Activated T-cell treated with anti-CD3 and anti-CD28 coated beads, Interleukin-2, amount 50 U/mL, for 48 hours (primary cell): ENCODE results near the gene TMEM60.
A peak's percentile ranks its signal among the peaks of the same experiment; 100 is the strongest.
"Not testable (repeated sequence)": the region's sequence is repeated elsewhere in the genome, so short reads cannot be mapped to it uniquely, and the experiment has no call there.

Source experiments
- DNase-seq, 2 experiments: peaks; one replicate each; pipeline ENCODE4 v3.0.0-alpha.2; 2020

TMEM60 gene

GRCh38 chr7:77811516-77812289 lies 13.5 kb upstream of the TMEM60 start:
- no peak for DNase-seq

- DNase-seq, result no peak
Measured at GRCh38 chr7:77808517-77808916, 10.3 kb upstream of the TMEM60 start.

DNA sequence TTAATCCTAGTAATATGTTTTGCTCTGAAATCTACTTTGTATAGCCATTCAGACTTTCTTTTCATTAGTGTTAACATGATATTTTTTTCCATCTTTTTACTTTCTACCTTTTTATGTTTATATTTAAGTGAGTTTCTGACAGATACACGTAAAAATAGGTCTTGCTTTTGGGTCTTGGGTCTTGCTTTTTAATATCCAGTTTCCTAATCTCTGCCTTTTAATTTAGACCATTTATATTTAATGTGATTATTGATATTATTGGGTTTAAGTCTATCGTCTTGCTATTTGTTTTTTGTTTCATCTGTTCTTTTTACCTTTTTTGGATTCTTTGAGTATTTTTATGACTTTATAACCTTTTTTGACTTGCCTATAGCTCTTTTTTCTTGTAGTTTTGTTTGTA lies 8.2 kb upstream of the TMEM60 start:
- DNase-seq, result no peak

DNA sequence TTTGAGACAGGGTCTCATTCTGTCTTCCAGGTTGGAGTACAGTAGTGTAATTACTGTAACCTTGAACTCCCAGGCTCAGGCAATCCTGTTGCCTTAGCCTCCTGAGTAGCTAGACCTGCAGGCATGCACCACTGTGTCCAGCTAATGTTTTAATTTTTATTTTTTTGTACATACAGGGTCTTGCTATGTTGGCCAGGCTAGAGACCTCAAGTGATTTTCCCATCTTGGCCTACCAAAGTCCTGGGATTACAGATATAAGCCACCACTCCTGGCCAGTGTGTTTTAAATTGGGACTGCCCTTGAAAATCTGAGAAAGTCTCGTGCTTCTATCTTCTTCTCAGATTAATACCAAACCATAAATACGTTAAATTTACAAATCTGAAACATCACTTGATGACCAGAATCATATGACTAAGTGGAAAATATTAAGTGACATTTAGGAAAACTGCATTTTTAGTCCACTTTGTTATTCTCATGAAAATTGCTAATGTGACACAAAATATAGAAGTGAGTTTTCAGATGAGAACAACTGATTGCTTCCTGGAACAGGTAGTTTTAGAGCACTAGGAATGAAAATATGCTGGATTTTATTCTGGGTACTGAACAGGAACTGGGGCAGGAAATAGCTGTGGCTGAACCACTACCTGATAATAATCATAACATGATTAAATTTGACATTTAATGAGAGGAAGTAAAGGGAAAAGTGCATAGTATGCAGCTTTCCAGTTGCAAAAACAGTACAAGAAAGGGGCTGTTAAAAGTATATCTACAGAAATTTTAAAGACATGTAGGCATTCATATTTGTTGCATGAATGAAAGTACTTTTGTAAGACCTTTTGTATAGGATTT lies 4.5 kb upstream of the TMEM60 start:
- no peak for DNase-seq

DNA sequence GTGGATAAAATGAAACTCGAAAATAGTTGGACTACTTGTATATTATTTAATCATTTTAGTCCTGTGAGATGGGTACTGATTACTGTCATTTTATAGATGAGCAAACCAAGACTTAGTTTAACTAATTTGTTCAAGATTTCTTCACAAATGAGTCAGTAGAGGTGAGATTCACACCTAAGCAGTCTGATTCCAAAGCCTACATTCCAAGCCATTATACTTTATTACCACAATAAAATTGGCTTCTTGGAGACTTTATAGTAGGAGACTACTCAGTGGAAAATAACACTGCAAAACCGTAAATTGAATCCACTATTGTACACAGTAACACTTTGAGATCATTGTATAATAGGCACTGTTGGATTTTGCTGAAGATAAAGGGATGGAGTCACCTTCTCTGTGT lies 2.5 kb upstream of the TMEM60 start:
- no peak for DNase-seq

- DNase-seq, result peak in 1 of 2 experiments; percentile 33
Measured at GRCh38 chr7:77800158-77800557, 1.9 kb upstream of the TMEM60 start.

DNA sequence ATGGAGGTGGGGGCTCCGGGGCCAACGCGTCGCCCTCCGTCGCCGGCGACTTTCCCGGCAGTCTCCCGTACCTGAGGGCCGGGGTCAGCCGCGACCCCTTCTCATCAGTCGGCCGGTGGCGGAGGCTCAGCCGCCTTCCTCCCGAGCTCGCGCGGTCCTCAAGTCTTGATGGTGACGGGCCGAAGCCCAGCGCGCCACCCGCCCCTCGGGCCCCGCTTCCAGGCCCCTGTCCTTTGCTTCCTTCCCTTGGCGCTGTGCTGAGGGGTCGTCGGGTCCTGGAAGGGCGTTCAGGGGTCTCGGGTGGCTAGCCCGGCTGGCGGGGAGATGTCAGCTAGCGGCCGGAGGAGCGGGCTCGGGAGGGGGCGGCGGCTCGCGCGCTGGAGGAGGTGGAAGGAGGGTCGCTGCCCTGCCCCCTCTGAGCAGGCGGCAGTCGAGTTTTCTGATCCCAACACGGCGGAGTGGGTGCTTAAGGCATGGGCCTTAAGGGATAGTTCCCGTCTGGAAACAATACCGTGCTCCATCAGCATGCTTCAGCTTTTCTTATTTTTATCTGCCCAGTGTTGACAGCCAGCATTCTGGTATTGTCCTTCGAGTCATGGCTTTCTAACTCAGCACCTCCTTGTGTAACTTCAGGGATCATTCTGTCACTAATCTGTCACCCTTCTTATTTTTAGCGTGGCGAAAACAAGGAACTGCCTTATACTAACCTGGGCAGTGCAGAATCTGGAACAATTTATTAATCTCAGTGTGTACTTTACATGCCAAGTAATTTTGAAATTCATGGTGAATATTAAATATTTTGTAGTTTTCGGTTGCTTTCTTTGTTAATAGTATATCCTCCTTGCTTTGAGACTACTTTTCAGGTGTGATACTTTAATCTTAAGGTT lies 1.1 kb upstream of the TMEM60 start:
- peak; percentile 43 to 59 for DNase-seq

GRCh38 chr7:77797734-77798393 lies 370 bp downstream of the TMEM60 start:
- DNase-seq, result no peak

GRCh38 chr7:77796960-77797359 lies 1.3 kb downstream of the TMEM60 start:
- DNase-seq, result no peak

DNA sequence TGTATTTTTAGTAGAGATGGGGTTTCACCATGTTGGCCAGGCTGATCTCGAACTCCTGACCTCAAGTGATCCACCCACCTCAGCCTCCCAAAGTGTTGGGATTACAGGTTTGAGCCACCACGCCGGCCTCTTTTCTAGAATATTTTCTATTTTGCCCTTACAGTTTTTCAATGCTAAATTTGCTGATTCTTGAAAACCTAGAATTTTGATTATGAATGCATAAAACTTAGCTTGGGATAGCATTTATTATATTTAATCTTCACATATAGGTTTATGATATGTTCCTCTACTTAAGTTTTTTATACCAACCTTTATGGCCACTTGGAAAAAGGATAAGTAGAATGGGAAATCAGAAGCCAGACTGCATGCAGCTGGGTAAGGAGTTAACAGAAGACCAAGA lies 2.1 kb downstream of the TMEM60 start:
- DNase-seq, result no peak

DNA sequence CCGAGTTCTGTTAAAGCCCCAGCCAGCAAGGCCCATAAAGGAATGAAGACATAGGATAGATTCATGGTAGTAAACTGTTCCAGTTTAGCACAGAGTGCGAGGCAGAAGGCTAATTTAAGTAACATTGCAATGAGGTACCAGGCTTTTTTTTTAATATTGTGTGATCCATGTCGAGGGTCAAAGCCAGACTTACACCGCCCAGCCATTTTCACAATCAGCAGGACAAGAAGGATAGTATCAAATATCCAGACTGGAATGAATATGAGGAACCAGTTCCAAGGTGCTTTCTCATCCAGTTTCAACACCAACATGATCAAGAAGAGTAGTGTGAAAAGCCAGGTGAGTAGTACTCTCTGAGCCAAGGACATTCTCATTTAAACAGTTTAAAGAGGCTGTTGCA lies 4.2 kb downstream of the TMEM60 start:
- no peak for DNase-seq

DNA sequence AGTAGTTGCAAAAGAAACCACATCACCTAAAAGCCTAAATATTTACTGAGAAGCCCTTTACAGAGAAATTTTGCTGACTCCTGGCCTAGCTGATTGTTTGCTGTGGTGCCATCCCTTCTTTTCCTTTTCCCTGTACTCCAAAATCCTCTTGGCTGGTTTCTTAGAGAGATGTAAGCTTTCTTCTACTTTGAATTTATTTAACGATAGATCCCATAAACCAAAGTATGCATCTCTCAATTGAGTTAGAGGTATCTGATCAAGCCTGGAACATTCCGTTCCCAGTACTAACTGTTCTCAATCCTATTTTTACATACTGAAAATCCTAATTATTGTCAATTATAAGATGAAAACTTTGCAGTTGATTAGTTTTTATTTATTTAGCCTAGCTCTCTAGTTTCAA lies 6.3 kb downstream of the TMEM60 start:
- DNase-seq, result no peak

- DNase-seq, result no peak
Measured at GRCh38 chr7:77791336-77791735, 6.9 kb downstream of the TMEM60 start.

DNA sequence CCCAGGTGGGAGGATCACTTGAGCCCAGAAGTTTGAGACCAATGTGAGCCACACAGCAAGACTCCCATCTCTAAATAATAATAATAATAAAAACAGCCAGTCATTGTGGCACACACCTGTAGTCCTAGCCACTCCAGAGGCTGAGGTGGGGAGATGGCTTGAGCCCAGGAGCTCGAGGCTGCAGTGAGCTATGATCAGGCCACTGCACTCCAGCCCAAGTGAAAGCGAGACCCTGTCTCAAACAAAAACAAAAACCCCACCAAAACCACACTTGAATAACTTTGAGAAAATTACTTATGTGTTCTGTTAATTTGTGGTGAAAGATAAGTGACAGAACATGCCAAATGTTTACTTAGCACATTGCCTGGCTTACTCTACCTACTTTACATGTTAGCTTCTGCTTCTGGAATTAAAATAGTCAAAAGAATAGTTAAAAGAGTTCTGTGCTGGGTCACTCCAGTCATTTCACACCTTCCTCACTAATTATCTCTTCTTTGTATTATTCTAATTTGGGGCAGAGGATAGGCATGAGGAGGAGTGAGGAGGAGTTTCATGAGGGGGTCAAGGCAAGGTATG lies 9.8 kb downstream of the TMEM60 start:
- DNase-seq, result no peak

GRCh38 chr7:77786741-77787140 lies 11.5 kb downstream of the TMEM60 start:
- DNase-seq, result no peak

DNA sequence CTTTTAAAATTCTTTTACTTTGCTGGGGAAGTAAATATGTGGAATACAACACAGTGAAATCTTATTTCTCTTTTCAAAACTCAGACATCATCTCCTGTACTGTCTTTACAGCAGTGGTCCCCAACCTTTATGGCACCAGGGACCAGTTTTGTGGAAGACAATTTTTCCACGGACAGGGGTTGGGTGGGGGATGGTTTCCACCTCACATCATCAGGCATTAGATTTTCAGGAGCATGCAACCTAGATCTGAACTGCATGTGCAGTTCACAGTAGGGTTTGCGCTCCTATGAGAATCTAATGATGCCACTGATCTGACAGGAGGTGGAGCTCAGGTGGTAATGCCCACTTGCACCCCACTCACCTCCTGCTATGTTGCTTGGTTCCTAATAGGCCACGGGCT lies 12.2 kb downstream of the TMEM60 start:
- no peak for DNase-seq

DNA sequence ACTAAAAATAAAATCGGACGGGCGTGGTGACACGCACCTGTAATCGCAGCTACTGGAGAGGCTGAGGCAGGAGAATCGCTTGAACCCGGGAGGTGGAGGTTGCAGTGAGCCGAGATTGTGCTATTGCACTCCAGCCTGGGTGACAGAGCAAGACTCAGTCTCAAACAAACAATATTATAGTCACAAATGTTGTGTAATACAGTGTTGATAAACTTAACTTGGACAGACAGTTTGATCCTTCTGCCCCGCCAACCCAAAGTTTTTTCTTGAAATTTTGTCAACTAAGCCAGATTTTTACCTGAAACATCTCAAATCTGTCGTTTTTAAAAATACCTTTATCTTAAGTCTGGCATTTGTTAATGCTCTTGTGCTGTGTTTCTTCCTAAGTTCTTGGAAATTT lies 13.8 kb downstream of the TMEM60 start:
- not testable (repeated sequence) for DNase-seq

DNA sequence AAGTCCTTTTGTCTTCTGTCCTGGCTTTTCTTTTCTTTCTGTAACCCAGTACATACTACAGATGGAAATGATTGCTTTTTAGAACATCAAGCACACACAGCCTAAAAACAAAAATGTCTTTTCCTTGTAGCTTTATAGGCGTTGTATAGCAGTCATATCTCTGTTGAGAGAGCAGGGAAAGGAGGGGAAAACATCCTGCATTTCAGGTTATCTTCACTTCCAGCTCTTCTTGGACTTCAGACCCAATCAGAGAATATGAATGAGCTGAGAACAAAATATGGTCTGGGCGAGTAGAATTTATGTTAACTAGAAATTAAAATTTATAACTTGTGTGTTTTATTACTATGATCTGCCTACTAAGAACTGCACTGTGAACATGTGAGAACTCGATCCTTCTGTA lies 14.7 kb downstream of the TMEM60 start:
- no peak for DNase-seq

GRCh38 chr7:77783111-77783510 lies 15.1 kb downstream of the TMEM60 start:
- DNase-seq, result no peak

GRCh38 chr7:77782383-77782782 lies 15.9 kb downstream of the TMEM60 start:
- DNase-seq, result no peak

GRCh38 chr7:77778535-77778934 lies 19.7 kb downstream of the TMEM60 start:
- DNase-seq, result no peak

DNA sequence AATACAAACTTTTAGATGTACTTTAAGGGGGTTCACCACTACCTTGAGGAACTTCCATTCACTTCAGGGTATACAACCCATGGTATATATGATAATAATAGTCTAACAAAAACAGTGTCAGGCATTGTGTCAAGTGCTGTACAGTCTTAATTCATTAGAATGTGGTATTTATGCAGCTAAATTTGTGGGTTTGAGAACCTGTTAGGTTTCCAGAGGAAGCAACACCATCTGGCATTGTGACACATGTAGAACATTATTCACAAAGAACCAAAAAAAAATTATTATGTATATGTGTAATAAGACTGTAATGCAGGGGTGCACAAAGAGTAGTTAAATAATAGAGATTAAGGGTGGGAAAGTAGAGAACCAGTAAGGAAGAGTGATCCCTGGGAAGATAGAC lies 26.3 kb downstream of the TMEM60 start:
- no peak for DNase-seq
